Measurements from ENCODE around the gene DNAH17.

GRCh38 chr17:78476973-78477372, 100.2 kb downstream of the DNAH17 start:
- TF ChIP-seq CTCF (IDR thresholded peaks at IDR 0.05; ENCODE audit: extremely low read depth in 1 of 2, insufficient read depth in 1 of 2, low read depth in 1 of 2, low read length in 2 of 2) (no peak), MYC (IDR thresholded peaks at IDR 0.05; ENCODE audit: low read depth, low read length) (no peak), EZH2 (IDR thresholded peaks at IDR 0.05; ENCODE audit: borderline replicate concordance, low read depth, low read length, severe bottlenecking) (no peak), FOS (IDR thresholded peaks at IDR 0.05; ENCODE audit: borderline replicate concordance, insufficient read depth, low read length) (no peak)

Measured in endothelial cell of umbilical vein (primary cell).